LHCN-M2 (cell line): ENCODE data around the gene FAM111B. TPM values are rescaled to one million over a fixed set of nuclear protein-coding genes. Genes with fewer than 3 reads are reported as not detected.
"Not testable (repeated sequence)": the region's sequence is repeated elsewhere in the genome, so short reads cannot be mapped to it uniquely, and the experiment has no call there.

Experiments
- DNase-seq: peaks from one replicate; pipeline ENCODE4 v3.0.0-alpha.2; 2012; ENCODE audit warnings: low read depth
- polyA plus RNA-seq: library from polyadenylated mRNA; unstranded; fragments of >200 nt; gene quantifications from one replicate; pipeline ENCODE4 v1.2.1, GENCODE V29; 2012; ENCODE audit warnings: missing spikeins
- total RNA-seq: library from RNA; depleted of rRNA; stranded (reverse); fragments of >200 nt; gene quantifications from 2 replicates; pipeline ENCODE4 v1.2.3, GENCODE V29; 2014; rRNA removed

The FAM111B gene, protein sequence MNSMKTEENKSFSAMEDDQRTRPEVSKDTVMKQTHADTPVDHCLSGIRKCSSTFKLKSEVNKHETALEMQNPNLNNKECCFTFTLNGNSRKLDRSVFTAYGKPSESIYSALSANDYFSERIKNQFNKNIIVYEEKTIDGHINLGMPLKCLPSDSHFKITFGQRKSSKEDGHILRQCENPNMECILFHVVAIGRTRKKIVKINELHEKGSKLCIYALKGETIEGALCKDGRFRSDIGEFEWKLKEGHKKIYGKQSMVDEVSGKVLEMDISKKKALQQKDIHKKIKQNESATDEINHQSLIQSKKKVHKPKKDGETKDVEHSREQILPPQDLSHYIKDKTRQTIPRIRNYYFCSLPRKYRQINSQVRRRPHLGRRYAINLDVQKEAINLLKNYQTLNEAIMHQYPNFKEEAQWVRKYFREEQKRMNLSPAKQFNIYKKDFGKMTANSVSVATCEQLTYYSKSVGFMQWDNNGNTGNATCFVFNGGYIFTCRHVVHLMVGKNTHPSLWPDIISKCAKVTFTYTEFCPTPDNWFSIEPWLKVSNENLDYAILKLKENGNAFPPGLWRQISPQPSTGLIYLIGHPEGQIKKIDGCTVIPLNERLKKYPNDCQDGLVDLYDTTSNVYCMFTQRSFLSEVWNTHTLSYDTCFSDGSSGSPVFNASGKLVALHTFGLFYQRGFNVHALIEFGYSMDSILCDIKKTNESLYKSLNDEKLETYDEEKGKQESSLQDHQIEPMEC
- 37.0 and 38.9 TPM in 2 replicates for total RNA-seq
- polyA plus RNA-seq, result 4.9 TPM

DNA sequence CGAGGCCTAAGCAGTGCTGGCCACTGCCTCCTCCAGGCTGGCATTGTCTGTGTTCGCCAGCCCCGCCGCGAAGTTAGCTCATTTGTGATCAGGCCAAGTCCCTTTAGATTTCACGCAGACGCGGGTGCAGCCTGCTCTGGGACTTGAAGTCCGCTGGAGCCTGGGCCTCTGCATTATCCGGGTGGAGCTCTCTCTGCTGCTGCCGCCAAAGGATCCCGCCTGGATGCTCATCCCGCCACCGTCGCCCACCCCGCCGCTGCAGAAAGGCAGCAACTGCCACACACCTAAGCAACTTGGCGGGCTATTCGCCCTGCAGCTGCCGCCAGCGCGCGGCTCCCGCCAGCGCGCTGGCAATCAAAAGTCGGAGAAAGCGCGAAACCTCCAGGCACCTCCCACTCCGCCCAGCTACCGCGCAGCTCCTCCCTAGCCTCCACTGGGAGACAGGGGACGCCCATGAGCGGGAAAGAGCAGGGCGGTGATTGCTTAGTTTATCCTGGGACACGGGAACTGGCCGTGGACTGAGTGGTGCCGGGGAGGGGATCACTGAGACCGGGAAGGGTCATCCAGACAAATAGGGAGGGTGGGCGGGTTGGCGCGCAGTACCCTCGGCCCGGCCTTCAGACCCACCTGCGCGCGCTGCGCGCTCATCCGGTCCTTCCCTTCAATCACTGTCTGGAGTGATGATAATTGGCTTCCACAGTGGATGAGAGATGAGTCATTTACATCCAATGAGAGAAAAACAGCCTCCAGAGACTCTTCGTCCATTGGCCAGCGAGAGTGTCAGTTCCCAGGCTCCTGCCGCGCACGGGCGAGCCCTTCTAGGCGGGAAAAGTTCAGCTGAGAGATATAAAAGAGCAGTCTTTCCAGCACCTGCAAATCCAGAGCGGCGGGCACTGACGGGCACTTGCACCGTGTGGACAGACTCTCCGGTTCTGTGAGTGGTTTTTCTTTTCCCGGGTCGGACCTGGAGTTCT is at the start of gene FAM111B:
TSS of gene FAM111B (plus strand) at position 875 of the 974 bp plus-strand sequence. CDS start 2,389 bp downstream, outside the sequence.
- peak; percentile 95 for DNase-seq

DNA sequence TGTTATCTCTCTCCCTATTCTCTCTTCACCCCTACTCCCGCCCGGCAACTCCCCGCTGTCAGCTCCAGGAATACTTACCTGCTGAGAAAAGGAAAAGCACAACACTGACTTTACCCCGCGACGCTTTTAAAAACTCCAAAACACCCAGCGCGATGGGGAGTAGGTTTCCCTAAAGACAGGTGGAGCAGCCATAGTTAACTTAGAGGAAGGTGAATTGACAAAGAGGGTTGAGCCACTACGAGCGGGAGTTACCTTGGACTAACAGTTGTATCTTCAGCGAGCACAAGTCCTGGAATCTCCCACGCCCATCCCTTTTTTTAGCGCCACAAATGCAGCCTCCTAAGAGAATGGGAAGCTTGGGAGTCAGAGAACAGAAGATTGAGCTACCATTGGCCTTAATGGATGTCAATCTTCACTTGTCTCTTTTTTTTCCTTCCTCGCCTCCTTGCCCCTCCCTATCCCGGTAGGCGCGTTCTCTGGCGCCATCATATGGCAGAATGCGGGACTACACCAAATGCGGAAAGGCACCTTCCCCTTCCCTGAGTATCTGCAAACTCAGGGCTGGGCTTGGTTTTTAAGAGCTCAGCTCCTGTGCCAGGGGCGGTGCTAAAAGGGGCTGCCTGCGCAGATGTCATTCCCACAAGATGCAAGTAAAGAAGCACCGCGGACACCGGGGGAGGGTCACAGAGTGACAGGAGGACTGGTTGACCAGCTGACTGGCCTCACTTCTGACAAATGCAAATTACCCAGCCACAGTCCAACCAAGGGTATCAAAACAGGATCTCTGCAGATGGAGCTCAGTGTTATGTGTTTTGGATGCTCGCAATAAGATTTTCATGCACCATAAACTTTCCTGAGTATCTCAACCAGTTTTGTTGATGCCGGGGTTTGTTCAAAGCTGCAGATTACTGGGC is 48.7 kb upstream of the FAM111B start:
- DNase-seq, result peak; percentile 89

DNA sequence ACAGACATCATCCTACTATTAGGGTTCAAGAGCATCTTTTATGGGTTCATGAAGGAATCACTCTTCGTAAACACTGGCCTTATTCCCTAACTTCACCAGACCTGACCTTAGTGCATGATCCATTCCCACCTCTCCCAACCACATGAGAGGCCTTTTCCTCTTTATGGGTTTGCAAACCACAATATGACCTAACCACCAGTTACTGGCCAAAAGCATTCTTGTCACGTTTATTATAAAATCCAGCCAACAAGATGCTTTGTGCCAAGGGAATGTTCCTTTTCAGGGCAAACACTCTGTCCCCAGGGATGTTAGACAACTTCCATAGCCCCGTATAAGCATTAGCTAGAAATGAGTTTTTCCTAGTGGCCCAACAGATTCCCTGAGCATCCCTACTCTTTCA is 46.9 kb upstream of the FAM111B start:
- DNase-seq, result peak; percentile 32

DNA sequence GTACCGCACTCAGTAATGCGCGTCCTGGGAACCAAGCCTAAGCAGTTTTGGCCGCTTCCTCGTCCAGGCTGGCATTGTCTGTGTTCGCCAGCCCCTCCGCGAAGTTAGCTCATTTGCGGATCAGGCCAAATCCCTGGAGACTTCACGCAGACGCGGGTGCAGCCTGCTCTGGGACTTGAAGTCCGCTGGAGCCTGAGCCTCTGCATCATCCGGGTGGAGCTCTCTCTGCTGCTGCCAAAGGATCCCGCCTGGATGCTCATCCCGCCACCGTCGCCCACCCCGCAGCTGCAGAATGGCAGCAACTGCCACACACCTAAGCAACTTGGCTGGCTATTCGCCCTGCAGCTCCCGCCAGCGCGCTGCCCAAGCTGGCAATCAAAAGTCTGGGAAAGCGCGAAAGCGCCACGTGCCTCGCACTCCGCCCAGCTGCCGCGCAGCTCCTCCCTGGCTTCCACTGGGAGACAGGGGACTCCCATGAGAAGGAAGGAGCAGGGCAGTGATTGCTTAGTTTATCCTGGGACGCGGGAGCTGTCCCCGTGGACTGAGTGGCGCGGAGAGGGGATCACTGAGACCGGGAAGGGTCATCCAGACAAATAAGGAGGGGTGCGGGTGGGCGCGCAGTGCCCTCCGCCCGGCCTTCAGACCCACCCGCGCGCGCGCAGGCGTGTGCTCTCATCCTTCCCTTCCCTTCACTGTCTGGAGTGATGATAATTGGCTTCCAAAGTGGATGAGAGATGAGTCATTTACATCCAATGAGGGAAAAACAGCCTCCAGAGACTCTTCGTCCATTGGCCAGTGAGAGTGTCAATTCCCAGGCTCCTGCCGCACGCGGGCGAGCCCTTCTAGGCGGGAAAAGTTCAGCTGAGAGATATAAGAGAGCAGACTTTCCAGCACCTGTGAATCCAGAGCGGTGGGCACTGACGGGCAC is 44.2 kb upstream of the FAM111B start:
- no peak for DNase-seq

DNA sequence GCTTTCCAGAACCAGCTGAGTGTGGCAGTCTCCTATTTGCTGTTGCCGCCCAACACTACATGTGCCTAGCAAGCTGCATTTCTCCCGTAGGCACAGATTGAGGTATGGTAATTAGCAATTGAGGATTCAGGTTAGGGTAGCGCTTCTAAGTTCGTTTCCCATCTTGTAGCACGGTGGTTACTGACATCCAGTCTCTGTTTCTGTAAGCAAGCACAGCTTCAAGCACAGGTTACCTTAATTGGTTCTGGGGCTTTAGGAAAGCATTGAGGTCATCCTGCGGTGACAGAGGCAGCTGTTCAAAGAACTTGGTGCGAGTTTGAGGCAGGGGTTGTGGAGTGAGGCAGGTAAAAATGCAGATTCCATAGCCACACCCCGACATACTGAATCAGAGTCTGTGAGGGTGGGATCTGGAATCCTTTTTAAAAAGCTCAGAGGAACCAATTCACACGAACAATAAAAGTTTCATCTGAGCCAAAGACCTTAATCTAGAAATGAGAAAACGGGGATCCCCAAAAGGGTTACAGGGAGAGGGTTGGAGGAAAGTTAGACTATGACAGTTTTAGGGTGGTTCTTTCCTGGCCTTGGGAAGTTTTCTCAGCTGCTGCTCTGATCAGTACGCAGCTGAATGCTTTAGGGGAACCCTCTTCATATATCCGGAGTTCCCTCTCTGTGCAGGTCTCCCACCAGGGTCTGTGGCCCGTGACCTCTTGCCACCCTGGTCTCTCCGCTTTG is 42.9 kb upstream of the FAM111B start:
- DNase-seq, result not testable (repeated sequence)

DNA sequence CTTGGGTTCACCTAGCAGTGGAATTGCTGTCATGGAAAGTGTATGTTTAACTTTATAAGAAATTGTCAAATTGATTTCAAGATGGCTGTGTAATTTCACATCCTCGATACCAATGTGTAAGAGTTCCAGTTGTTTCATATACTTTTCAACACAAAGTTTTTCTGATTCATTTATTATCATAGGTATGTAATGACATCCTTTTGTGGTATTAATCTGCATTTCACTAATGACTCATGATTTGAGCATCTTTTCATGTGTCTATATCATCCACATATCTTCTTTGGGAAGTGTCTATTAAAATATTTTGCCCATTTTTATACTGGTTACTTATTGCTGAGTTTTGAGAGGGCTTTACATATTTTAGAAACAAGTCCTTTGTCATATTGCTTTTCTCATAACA is 38.0 kb upstream of the FAM111B start:
- no peak for DNase-seq

DNA sequence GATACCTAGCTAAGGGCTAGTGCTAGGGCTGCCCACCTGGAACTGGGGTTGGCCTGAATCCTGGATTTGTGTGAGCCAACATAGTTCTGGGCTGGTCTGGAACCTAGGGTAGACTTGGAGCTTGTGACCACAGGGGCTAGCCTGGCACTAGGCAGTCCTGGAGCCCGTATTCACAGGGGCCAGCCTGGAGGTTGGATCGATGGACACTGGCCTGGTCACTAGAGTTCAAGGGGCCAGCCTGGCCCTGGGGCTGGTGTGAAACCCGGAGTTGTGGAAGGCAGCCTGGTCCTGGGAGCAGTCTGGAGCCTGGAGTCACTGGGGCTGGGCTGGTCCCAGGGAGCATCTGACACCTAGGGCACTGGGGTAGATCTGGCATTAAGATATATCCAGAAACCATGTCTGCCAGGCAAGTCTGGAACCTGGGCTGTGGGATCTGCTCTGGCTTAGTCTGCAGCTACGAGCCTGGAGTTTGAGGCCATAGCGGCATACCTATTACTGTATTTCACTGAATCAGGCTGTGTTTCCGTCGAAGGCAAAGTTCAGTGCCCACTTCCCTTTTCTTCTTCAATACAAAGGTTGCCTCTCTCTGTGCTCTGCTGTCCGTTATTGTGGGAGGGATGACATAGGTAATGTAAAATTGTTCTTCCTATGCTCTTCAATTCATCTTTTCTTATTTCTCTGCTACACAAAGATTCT is 30.0 kb upstream of the FAM111B start:
- DNase-seq, result no peak

DNA sequence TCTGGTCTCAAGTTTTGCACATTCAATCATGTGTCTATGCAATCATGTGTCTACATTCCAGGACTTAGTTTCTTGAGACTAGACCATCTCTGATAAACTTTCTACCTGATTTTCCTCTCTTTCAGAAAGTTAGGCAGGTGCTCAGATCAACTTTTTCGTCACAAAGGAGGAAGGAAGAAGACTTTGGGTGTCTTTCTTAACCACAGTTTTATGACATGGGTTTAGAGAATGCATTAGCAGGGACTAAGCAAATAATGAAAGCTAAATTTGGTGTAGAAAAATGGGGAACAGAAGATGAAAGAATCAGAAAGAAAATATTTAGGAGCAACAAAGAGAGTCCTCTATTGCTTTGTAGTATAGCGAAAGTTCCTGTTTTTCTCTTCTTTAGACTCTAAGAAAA is 28.6 kb upstream of the FAM111B start:
- no peak for DNase-seq

DNA sequence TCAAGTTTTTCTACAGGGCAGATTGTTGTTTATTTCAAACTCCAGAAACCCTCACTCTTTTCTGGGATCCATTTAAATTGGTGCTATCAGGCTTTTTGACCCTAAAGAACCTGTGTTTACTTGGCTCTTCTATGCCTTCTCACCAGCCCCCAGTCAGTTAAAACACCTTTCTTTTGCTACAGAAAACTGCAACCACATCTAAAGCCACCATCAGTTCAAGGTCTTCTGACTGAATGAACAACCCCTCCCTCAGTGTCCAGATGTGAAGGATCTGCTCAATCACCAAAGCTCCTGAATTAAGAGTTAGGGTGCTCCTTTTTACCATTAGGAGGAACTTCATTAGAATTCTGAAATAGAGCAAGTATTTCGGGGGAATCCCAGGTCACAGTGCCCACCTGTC is 28.0 kb upstream of the FAM111B start:
- DNase-seq, result no peak

DNA sequence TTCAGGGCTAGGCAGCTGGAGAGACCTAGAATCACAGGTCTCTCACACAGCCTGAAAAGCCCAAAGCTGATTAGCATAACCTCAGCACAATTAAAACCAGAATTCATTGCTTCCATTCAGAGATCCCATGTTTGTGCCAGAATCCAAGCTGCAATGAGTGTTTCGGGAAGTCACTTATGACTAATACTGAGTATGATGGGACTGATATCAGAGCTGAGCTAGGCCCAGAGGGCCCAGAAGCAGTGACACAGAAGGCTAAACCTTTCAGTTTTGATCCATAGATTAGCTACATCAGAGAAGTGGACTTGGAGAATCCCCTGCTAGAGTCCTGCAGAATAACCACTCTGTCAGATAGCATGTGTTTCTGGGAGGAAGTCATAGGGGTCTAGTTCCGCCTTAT is 26.6 kb upstream of the FAM111B start:
- not testable (repeated sequence) for DNase-seq

DNA sequence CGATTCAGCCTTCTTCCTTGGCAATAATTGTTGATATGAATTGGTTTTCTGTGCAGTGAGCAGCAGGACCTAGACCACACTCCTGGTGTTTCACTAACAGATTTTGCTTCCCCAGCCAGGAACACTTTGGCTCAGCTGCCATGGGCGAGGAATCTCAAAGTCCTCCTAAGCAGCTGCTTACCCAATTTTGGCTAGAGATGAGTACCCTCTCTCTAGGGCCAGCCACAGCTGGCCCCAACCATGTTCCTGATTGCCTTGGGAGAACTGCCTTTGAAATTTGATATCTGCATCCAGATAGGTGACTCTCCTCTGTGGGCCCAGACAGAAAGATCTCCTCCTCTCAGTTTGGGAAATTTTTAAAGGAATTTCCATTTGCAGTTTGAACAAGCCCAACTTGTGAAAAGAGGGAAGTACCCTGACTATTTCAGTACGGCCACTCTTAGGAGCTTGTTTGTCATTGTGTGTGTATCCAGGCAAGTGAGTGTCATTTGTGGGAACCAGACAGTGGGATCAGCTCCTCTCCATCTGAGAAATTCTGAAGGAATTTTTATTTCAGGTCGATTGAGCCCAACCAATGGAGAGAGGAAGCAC is 25.5 kb upstream of the FAM111B start:
- DNase-seq, result not testable (repeated sequence)

DNA sequence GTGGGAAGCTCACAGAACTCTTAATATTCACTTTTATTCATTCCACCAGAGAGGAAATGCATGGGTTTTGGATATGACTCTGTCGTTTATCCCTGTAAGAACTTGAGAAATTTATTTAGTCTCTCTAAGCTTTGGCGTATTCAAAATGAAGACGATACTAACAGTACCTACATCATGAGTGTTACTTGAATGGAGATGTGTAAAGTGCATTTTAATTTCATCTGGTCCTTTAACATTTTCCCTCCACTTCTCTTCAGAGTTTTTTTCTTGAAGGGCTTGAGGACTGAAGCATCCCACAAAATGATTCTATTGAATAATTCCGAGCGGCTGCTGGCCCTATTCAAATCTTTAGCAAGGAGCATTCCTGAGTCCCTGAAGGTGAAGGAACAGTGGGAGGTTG is 21.0 kb upstream of the FAM111B start, which contains the start of gene GLYATL1B:
TSS of gene GLYATL1B (plus strand) at position 301 of the 400 bp plus-strand sequence. CDS start at position 301, 0 bp downstream.
- DNase-seq, result not testable (repeated sequence)

DNA sequence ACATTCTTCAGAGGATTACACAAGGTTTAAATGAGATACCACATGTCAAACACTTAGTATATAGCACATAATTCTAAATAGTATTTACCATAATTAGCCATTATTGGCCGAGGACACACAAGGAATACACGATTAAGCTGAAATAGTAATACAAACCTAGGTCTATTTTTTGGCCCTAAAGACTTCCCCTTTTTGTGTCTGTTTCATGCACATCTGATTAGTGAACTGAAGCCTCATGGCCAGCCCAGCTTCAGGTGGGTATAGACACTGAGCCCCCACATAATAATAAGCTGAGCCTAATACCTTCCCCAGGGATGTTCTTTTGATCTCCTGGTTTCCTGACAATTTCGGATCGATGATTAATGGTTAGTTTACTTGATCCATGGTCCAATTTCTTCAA is 18.9 kb upstream of the FAM111B start:
- DNase-seq, result no peak

DNA sequence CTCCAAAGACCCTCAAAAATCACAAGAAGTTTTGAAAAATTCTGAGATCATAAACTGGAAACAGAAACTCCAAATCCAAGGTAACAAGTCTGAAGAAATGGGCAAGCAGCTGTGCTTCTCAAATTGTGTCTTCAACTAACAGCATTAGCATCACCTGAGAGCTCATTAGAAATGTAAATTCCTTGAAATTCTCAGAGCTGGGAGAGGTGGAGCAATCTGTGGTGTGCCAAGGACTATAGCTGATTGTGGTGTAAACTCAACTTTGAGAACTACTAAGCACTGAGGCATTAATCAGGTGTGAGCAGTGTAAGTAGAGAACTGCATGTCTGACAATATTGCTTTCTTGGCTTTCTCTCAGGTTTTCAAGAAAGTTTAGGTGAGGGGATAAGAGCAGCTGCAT is 13.5 kb upstream of the FAM111B start:
- DNase-seq, result not testable (repeated sequence)

DNA sequence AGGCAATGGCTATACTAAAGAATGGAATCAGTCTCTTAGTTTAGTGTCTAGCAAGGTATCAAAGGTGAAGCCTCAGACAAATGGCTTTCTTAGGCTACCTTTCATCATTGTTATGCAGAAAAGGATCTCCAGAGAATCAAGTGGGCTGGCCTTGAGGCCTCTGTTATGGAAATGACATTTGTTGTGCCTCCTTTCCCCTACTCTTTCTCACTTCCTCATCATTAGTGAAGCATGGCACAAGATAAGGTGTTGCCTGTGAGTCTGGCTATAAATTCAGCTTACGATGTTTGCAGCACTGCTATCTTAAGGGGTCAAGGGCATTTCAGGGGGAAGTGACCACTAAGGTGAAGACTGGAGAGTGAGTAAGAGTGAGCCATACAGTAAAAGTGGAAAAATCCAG is 11.8 kb upstream of the FAM111B start:
- not testable (repeated sequence) for DNase-seq

DNA sequence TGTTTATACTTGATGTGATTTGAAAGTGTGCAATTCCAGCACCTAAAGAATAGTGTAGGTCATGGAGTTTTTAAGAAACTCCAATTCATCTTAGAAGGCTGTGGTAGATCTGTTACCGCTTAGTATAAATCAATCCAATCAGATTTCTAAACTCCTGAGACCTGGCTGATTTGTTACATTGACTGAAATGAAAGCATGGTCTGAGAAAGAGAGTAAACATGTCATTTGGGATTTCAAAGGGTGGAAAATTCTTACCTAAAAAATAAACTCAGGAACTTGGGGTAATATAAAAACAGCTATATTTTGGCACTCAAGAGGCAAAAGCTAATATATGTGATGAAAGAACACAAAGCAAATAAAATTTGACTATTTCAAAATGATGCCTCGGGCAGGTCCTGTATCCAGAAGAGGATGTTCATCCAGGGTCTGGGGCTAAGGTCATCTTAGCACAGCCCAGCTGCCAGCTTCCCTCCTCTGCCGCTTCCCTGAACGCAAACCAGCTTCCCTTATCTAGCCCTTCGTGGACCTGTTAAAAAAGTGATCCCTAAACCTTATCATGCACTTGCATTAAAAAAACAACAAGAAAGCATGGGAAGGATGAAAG is 11.0 kb upstream of the FAM111B start:
- not testable (repeated sequence) for DNase-seq

DNA sequence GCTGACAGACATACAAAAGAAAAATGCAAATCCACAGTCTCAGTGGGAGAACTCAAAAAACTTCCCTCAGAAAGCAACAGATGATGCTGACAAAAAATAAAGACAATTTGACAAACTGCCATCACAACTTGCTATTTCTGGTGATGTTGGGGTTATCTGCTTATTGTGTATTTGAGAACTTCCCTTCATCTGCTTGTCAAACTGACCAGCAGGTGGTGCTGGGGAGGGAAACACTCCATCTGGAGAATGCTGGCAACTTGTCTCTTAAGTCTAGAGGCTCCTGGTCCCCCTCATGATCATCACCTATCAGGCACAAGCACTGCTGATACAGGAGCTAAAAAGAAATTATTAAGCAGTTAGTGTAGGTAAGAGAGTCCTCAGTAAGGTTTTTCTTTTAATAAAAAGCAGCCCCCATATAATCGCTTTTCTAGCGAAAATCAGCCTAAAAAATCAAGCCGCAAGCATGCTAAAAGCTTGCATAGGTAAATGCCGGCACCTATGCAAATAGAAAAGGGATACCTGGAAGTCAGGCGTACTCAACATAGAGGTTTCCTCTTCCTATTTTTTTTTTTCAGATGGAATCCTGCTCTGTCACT is 9.8 kb upstream of the FAM111B start:
- peak; percentile 55 for DNase-seq
